Astrocyte of the cerebellum (primary cell): ENCODE measurements around the gene PC.

ENCODE experiments used
- DNase-seq: peaks from one replicate; pipeline ENCODE4 v3.0.0-alpha.2; 2011; ENCODE audit warnings: low read depth
- H3K4me3 ChIP-seq: 2 replicates; pipeline ENCODE4 v1.5.1; 2011; ENCODE audit warnings: mild to moderate bottlenecking, low read depth, low read length, moderate library complexity
- CTCF ChIP-seq: IDR thresholded peaks from 2 replicates; pipeline ENCODE4 v1.5.1; 2012; ENCODE audit warnings: low read length, low read depth, moderate library complexity, mild to moderate bottlenecking; ENCODE audit errors: missing control alignments
- in situ Hi-C: cut with HindIII; loops from 2 replicates; pipeline ENCODE4 v1.10.0; 2017; ENCODE audit warnings: low sequenced_read_pairs

Gene PC

GRCh38 chr11:66888282-66888681 lies 69.9 kb downstream of the PC start:
- TF ChIP-seq CTCF, result no peak
- no peak for DNase-seq
- no peak overlapping the region for H3K4me3 ChIP-seq
- in situ Hi-C loops, result loop anchor here (10.0 kb wide), 1 partner anchor 183 kb away; no protein-coding TSS in a partner anchor

- H3K4me3 ChIP-seq, result no peak overlapping the region
- no peak for DNase-seq
- in situ Hi-C loops, result loop anchor here (10.0 kb wide), 1 partner anchor 183 kb away; no protein-coding TSS in a partner anchor
- no peak for TF ChIP-seq CTCF
Observed at GRCh38 chr11:66887526-66887925, 70.7 kb downstream of the PC start.

- in situ Hi-C loops, result loop anchor here (10.0 kb wide), 1 partner anchor 182 kb away; no protein-coding TSS in a partner anchor
- DNase-seq, result peak; percentile 70
- no peak for TF ChIP-seq CTCF
- H3K4me3 ChIP-seq, result no peak overlapping the region
Observed at GRCh38 chr11:66886671-66887221, 71.4 kb downstream of the PC start.

- no peak for DNase-seq
- in situ Hi-C loops, result loop anchor here (10.0 kb wide), 1 partner anchor 181 kb away; no protein-coding TSS in a partner anchor
- no peak overlapping the region for H3K4me3 ChIP-seq
- TF ChIP-seq CTCF, result no peak
Observed at GRCh38 chr11:66885950-66886440, 72.2 kb downstream of the PC start.

GRCh38 chr11:66885469-66885868 lies 72.7 kb downstream of the PC start:
- no peak for DNase-seq
- H3K4me3 ChIP-seq, result no peak overlapping the region
- in situ Hi-C loops, result loop anchor here (10.0 kb wide), 1 partner anchor 181 kb away; no protein-coding TSS in a partner anchor
- no peak for TF ChIP-seq CTCF

- H3K4me3 ChIP-seq, result no peak overlapping the region
- in situ Hi-C loops, result loop anchor here (10.0 kb wide), 1 partner anchor 180 kb away; no protein-coding TSS in a partner anchor
- no peak for TF ChIP-seq CTCF
- DNase-seq, result no peak
Observed at GRCh38 chr11:66884443-66884842, 73.7 kb downstream of the PC start.
